K562 (cell line): ENCODE data around the gene ABHD16A. TPM values are rescaled to one million over a fixed set of nuclear protein-coding genes. Genes with fewer than 3 reads are reported as not detected.

ENCODE experiments used
- CAMTA2 ChIP-seq: fragments of 250-450 bp; sonication (Bioruptor Pico); conservative IDR thresholded peaks from 2 replicates; pipeline ENCODE4 v1.5.1; 2022
- JUND ChIP-seq, 2 experiments: IDR thresholded peaks; 2 replicates in 1 of 2; 3 replicates in 1 of 2; pipeline ENCODE4 v1.6.1; 2011; ENCODE audit warnings: borderline replicate concordance in 2 of 2, low read depth in 2 of 2, low read length in 2 of 2, improper control_type of control experiment in 1 of 2, missing biosample characterization in 1 of 2, missing genetic modification characterization in 1 of 2, missing genetic modification reagents in 1 of 2
- ZNF121 ChIP-seq: sonication (generic); formaldehyde crosslinking; conservative IDR thresholded peaks from 2 replicates; pipeline ENCODE4 v1.8.0; 2022; ENCODE audit warnings: missing genetic modification reagents
- ZSCAN29 ChIP-seq: fragments of 450-650 bp; IDR thresholded peaks from 2 replicates; pipeline ENCODE4 v1.6.1; 2017
- polyA plus RNA-seq, 8 experiments: library from polyadenylated mRNA; depleted of rRNA in 4 of 8; stranded (reverse) in 5 of 8; unstranded in 3 of 8; fragments of >200 nt; fragmentation: Nextera tagmentation in 2 of 8; fragmentation: Illumina TruSeq in 1 of 8; extraction: Ambion mirVana in 2 of 8; extraction: Trizol in 1 of 8; gene quantifications; 2 replicates each; pipeline versions ENCODE4 v1.2.1 to v1.2.3, GENCODE V29; 2011 to 2014; ENCODE audit warnings: inconsistent platforms in 1 of 8, missing spikeins in 1 of 8
- total RNA-seq, 7 experiments: library from RNA; depleted of rRNA in 6 of 7; stranded (reverse); fragments of >200 nt in 6 of 7; fragmentation: Illumina TruSeq in 2 of 7; extraction: Trizol in 2 of 7; gene quantifications; 2 replicates each; pipeline versions ENCODE4 v1.2.1 to v1.2.3, GENCODE V29; 2011 to 2021; ENCODE audit warnings: low replicate concordance in 1 of 7
- TF ChIP-seq, protein P1 (sequence below): fragments of 450-650 bp; IDR thresholded peaks from 2 replicates; pipeline ENCODE4 v1.6.1; 2016; ENCODE audit warnings: mild to moderate bottlenecking, moderate library complexity
- TF ChIP-seq, protein P2 (sequence below): sonication (generic); formaldehyde crosslinking; IDR thresholded peaks from 2 replicates; pipeline ENCODE4 v1.8.1; 2023; ENCODE audit warnings: mild to moderate bottlenecking, missing genetic modification reagents
- TF ChIP-seq, protein P3 (sequence below): fragments of 250-450 bp; sonication (Bioruptor Pico); IDR thresholded peaks from 2 replicates; pipeline ENCODE4 v1.9.0; 2021; ENCODE audit warnings: mild to moderate bottlenecking
- TF ChIP-seq, protein P4 (sequence below): sonication (generic); IDR thresholded peaks from 2 replicates; pipeline ENCODE4 v1.6.1; 2016
- TF ChIP-seq, protein P5 (sequence below): fragments of 250-450 bp; sonication (Bioruptor Pico); IDR thresholded peaks from 2 replicates; pipeline ENCODE4 v1.5.0; 2021; ENCODE audit warnings: mild to moderate bottlenecking, borderline replicate concordance

ABHD16A gene
- total and polyA plus RNA-seq, 9 of the 15 experiments (the other 6 are each of a cell fraction or from before 2014, with no cell fraction given) = 25.8 to 120 (median 81.6) TPM

DNA sequence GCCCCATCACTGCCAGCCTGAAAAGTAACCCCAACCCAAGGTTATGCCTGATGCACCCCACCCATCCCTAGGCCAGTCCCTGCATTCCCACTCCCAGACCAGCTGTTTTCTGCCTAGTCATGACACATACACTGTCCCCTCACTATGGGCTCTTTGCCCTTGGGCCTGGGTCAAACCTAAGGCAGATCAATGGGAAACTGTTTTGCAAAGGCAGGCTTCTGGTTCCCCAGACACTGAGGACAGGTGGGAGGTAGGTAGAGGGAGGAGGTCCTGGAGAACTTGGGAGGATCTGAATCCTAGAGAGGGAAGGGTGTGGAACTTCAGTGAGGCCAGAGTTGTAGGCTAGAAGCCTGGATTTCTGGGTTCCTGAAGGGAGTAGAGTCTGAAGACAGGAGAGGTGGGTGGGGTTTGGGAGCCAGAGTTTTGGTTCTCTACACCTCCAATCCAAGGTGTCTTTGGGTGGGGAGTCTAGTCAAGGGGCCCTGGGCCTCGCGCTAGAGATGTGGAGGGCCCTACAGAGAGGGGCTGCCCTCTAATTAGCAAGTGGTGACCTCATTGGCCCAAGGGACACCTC, 31.2 kb upstream of the ABHD16A start (continued):
- TF ChIP-seq, protein P1, sequence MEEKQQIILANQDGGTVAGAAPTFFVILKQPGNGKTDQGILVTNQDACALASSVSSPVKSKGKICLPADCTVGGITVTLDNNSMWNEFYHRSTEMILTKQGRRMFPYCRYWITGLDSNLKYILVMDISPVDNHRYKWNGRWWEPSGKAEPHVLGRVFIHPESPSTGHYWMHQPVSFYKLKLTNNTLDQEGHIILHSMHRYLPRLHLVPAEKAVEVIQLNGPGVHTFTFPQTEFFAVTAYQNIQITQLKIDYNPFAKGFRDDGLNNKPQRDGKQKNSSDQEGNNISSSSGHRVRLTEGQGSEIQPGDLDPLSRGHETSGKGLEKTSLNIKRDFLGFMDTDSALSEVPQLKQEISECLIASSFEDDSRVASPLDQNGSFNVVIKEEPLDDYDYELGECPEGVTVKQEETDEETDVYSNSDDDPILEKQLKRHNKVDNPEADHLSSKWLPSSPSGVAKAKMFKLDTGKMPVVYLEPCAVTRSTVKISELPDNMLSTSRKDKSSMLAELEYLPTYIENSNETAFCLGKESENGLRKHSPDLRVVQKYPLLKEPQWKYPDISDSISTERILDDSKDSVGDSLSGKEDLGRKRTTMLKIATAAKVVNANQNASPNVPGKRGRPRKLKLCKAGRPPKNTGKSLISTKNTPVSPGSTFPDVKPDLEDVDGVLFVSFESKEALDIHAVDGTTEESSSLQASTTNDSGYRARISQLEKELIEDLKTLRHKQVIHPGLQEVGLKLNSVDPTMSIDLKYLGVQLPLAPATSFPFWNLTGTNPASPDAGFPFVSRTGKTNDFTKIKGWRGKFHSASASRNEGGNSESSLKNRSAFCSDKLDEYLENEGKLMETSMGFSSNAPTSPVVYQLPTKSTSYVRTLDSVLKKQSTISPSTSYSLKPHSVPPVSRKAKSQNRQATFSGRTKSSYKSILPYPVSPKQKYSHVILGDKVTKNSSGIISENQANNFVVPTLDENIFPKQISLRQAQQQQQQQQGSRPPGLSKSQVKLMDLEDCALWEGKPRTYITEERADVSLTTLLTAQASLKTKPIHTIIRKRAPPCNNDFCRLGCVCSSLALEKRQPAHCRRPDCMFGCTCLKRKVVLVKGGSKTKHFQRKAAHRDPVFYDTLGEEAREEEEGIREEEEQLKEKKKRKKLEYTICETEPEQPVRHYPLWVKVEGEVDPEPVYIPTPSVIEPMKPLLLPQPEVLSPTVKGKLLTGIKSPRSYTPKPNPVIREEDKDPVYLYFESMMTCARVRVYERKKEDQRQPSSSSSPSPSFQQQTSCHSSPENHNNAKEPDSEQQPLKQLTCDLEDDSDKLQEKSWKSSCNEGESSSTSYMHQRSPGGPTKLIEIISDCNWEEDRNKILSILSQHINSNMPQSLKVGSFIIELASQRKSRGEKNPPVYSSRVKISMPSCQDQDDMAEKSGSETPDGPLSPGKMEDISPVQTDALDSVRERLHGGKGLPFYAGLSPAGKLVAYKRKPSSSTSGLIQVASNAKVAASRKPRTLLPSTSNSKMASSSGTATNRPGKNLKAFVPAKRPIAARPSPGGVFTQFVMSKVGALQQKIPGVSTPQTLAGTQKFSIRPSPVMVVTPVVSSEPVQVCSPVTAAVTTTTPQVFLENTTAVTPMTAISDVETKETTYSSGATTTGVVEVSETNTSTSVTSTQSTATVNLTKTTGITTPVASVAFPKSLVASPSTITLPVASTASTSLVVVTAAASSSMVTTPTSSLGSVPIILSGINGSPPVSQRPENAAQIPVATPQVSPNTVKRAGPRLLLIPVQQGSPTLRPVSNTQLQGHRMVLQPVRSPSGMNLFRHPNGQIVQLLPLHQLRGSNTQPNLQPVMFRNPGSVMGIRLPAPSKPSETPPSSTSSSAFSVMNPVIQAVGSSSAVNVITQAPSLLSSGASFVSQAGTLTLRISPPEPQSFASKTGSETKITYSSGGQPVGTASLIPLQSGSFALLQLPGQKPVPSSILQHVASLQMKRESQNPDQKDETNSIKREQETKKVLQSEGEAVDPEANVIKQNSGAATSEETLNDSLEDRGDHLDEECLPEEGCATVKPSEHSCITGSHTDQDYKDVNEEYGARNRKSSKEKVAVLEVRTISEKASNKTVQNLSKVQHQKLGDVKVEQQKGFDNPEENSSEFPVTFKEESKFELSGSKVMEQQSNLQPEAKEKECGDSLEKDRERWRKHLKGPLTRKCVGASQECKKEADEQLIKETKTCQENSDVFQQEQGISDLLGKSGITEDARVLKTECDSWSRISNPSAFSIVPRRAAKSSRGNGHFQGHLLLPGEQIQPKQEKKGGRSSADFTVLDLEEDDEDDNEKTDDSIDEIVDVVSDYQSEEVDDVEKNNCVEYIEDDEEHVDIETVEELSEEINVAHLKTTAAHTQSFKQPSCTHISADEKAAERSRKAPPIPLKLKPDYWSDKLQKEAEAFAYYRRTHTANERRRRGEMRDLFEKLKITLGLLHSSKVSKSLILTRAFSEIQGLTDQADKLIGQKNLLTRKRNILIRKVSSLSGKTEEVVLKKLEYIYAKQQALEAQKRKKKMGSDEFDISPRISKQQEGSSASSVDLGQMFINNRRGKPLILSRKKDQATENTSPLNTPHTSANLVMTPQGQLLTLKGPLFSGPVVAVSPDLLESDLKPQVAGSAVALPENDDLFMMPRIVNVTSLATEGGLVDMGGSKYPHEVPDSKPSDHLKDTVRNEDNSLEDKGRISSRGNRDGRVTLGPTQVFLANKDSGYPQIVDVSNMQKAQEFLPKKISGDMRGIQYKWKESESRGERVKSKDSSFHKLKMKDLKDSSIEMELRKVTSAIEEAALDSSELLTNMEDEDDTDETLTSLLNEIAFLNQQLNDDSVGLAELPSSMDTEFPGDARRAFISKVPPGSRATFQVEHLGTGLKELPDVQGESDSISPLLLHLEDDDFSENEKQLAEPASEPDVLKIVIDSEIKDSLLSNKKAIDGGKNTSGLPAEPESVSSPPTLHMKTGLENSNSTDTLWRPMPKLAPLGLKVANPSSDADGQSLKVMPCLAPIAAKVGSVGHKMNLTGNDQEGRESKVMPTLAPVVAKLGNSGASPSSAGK = no peak
- TF ChIP-seq ZNF121 (CRISPR knock-in tag) = no peak
- TF ChIP-seq JUND (IDR thresholded peaks at IDR 0.05; ENCODE audit: borderline replicate concordance, low read depth, low read length) = no peak
- no peak; the same call in 2 of the 3 replicates for TF ChIP-seq JUND (tag; IDR thresholded peaks at IDR 0.05; ENCODE audit: borderline replicate concordance, low read depth, low read length)
- TF ChIP-seq CAMTA2 (CRISPR knock-in tag) = no peak
- TF ChIP-seq, protein P2, sequence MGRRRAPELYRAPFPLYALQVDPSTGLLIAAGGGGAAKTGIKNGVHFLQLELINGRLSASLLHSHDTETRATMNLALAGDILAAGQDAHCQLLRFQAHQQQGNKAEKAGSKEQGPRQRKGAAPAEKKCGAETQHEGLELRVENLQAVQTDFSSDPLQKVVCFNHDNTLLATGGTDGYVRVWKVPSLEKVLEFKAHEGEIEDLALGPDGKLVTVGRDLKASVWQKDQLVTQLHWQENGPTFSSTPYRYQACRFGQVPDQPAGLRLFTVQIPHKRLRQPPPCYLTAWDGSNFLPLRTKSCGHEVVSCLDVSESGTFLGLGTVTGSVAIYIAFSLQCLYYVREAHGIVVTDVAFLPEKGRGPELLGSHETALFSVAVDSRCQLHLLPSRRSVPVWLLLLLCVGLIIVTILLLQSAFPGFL (CRISPR knock-in tag) = no peak
- TF ChIP-seq, protein P3, sequence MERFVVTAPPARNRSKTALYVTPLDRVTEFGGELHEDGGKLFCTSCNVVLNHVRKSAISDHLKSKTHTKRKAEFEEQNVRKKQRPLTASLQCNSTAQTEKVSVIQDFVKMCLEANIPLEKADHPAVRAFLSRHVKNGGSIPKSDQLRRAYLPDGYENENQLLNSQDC (CRISPR knock-in tag) = 0 out of 2 replicates have a peak, but pooled peaks have one; percentile 24
- TF ChIP-seq, protein P4, sequence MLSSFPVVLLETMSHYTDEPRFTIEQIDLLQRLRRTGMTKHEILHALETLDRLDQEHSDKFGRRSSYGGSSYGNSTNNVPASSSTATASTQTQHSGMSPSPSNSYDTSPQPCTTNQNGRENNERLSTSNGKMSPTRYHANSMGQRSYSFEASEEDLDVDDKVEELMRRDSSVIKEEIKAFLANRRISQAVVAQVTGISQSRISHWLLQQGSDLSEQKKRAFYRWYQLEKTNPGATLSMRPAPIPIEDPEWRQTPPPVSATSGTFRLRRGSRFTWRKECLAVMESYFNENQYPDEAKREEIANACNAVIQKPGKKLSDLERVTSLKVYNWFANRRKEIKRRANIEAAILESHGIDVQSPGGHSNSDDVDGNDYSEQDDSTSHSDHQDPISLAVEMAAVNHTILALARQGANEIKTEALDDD = no peak
- TF ChIP-seq, protein P5, sequence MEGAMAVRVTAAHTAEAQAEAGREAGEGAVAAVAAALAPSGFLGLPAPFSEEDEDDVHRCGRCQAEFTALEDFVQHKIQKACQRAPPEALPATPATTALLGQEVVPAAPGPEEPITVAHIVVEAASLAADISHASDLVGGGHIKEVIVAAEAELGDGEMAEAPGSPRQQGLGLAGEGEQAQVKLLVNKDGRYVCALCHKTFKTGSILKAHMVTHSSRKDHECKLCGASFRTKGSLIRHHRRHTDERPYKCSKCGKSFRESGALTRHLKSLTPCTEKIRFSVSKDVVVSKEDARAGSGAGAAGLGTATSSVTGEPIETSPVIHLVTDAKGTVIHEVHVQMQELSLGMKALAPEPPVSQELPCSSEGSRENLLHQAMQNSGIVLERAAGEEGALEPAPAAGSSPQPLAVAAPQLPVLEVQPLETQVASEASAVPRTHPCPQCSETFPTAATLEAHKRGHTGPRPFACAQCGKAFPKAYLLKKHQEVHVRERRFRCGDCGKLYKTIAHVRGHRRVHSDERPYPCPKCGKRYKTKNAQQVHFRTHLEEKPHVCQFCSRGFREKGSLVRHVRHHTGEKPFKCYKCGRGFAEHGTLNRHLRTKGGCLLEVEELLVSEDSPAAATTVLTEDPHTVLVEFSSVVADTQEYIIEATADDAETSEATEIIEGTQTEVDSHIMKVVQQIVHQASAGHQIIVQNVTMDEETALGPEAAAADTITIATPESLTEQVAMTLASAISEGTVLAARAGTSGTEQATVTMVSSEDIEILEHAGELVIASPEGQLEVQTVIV = no peak
- TF ChIP-seq ZSCAN29 = no peak
